Ascending aorta (tissue), 2 donors: ENCODE results near the gene GLIPR1. TPM values are rescaled to one million over a fixed set of nuclear protein-coding genes. Genes with fewer than 3 reads are reported as not detected.

Source experiments
- DNase-seq, 2 donors: peaks; one replicate each; pipeline ENCODE4 v3.0.0-alpha.2; 2019; ENCODE audit warnings: low spot score in 2 of 2
- H3K27ac ChIP-seq, 2 donors: fragments of 200-600 bp; sonication (generic); one replicate each; pipeline ENCODE4 v1.5.1; 2016 to 2017; ENCODE audit warnings: mild to moderate bottlenecking in 1 of 2
- H3K27me3 ChIP-seq: fragments of 200-600 bp; sonication (generic); one replicate; pipeline ENCODE4 v1.5.1; 2017
- H3K36me3 ChIP-seq, 2 donors: fragments of 200-600 bp; sonication (generic); one replicate each; pipeline ENCODE4 v1.5.1; 2016
- H3K4me1 ChIP-seq, 2 donors: fragments of 200-600 bp; sonication (generic); one replicate each; pipeline ENCODE4 v1.5.1; 2016 to 2017; ENCODE audit warnings: mild to moderate bottlenecking in 1 of 2
- H3K4me3 ChIP-seq, 2 donors: fragments of 200-600 bp; sonication (generic); one replicate each; pipeline ENCODE4 v1.5.1; 2016 to 2017; ENCODE audit warnings: mild to moderate bottlenecking in 1 of 2
- H3K9me3 ChIP-seq, 2 donors: fragments of 200-600 bp; sonication (generic); one replicate each; pipeline ENCODE4 v1.5.1; 2016
- CTCF ChIP-seq, 3 experiments: fragments of 200-600 bp in 2 of 3; fragments of 450-650 bp in 1 of 3; sonication (generic) in 2 of 3; IDR thresholded peaks; one replicate each; pipeline ENCODE4 v1.5.1; 2016 to 2019; ENCODE audit warnings: antibody characterized with exemption in 3 of 3, mild to moderate bottlenecking in 1 of 3, moderate library complexity in 1 of 3
- intact Hi-C: fragments of 100-400 bp; cut with DNase I; formaldehyde crosslinking; loops from one replicate; pipeline ENCODE4 v1.15.1; 2023
- total RNA-seq: library from RNA; depleted of rRNA; stranded (reverse); fragments of >200 nt; gene quantifications from one replicate; pipeline ENCODE4 v1.1.0, GENCODE V29; 2016

The GLIPR1 gene
- total RNA-seq, 1 donor from 2014 or later = 43.9 TPM

- DNase-seq = no peak
- Histone ChIP-seq H3K27me3 (no peaks in the 10 kb centered on the region), H3K9me3 (no peaks in the 10 kb centered on the region), H3K36me3 (no peaks in the 10 kb centered on the region), H3K27ac (no peak overlapping the region), H3K4me3 (no peak overlapping the region), H3K4me1 (no peaks in the 10 kb centered on the region)
- TF ChIP-seq CTCF (IDR thresholded peaks at IDR 0.05) = no peak
- intact Hi-C loops = no loop called here
Measured at GRCh38 chr12:75533239-75533638, 52.7 kb downstream of the GLIPR1 start.

GRCh38 chr12:75539889-75540288, 59.3 kb downstream of the GLIPR1 start:
- intact Hi-C loops = no loop called here

GRCh38 chr12:75542942-75543341, 62.4 kb downstream of the GLIPR1 start:
- DNase-seq = no peak
- H3K4me3 ChIP-seq = no peak overlapping the region
- no peaks in the 10 kb centered on the region for H3K27me3 ChIP-seq
- intact Hi-C loops = no loop called here
- H3K9me3 ChIP-seq = no peaks in the 10 kb centered on the region
- no peaks in the 10 kb centered on the region for H3K4me1 ChIP-seq
- TF ChIP-seq CTCF (IDR thresholded peaks at IDR 0.05) = no peak
- no peaks in the 10 kb centered on the region for H3K36me3 ChIP-seq
- no peak overlapping the region for H3K27ac ChIP-seq

More at GRCh38 chr12:75539889-75540288, 59.3 kb downstream of the GLIPR1 start:
- Histone ChIP-seq H3K27ac (no peak overlapping the region), H3K36me3 (no peaks in the 10 kb centered on the region), H3K4me1 (no peaks in the 10 kb centered on the region), H3K4me3 (no peak overlapping the region), H3K27me3 (no peaks in the 10 kb centered on the region), H3K9me3 (no peaks in the 10 kb centered on the region)
- no peak for DNase-seq
- TF ChIP-seq CTCF (IDR thresholded peaks at IDR 0.05) = no peak

- no peak for TF ChIP-seq CTCF (IDR thresholded peaks at IDR 0.05)
- DNase-seq = no peak
- Histone ChIP-seq H3K36me3 (no peaks in the 10 kb centered on the region), H3K27ac (no peak overlapping the region), H3K4me1 (no peaks in the 10 kb centered on the region), H3K27me3 (no peaks in the 10 kb centered on the region), H3K4me3 (no peak overlapping the region), H3K9me3 (no peaks in the 10 kb centered on the region)
- intact Hi-C loops = no loop called here
Measured at GRCh38 chr12:75543529-75543928, 63.0 kb downstream of the GLIPR1 start.

GRCh38 chr12:75545636-75546035, 65.1 kb downstream of the GLIPR1 start:
- DNase-seq = no peak
- intact Hi-C loops = no loop called here
- Histone ChIP-seq H3K27ac (no peak overlapping the region), H3K9me3 (no peaks in the 10 kb centered on the region), H3K27me3 (no peaks in the 10 kb centered on the region), H3K36me3 (no peaks in the 10 kb centered on the region), H3K4me3 (no peak overlapping the region), H3K4me1 (no peaks in the 10 kb centered on the region)
- TF ChIP-seq CTCF (IDR thresholded peaks at IDR 0.05) = no peak

- H3K27ac ChIP-seq = no peak overlapping the region
- no peak for DNase-seq
- intact Hi-C loops = no loop called here
- no peaks in the 10 kb centered on the region for H3K4me1 ChIP-seq
- no peak overlapping the region for H3K4me3 ChIP-seq
- H3K27me3 ChIP-seq = no peaks in the 10 kb centered on the region
- no peaks in the 10 kb centered on the region for H3K9me3 ChIP-seq
- no peak for TF ChIP-seq CTCF (IDR thresholded peaks at IDR 0.05)
- H3K36me3 ChIP-seq = no peaks in the 10 kb centered on the region
Measured at GRCh38 chr12:75548879-75549278, 68.3 kb downstream of the GLIPR1 start.
